K562 (cell line): Measurements from ENCODE around the gene KHSRP. TPM values are rescaled to one million over a fixed set of nuclear protein-coding genes. Genes with fewer than 3 reads are reported as not detected.

Source experiments
- FOXJ2 ChIP-seq: fragments of 200-800 bp; sonication (Bioruptor generic); IDR thresholded peaks from 2 replicates; pipeline ENCODE4 v1.6.1; 2016; ENCODE audit warnings: missing genetic modification characterization, missing compliant biosample characterization
- FOXJ3 ChIP-seq: sonication (generic); formaldehyde crosslinking; IDR thresholded peaks from 2 replicates; pipeline ENCODE4 v1.4.0; 2020; ENCODE audit warnings: mild to moderate bottlenecking, missing genetic modification reagents
- HSF4 ChIP-seq: fragments of 250-450 bp; sonication (Bioruptor Pico); IDR thresholded peaks from 2 replicates; pipeline ENCODE4 v2.1.2; 2022; ENCODE audit warnings: mild to moderate bottlenecking, moderate library complexity, borderline replicate concordance
- KLF13 ChIP-seq: fragments of 450-650 bp; IDR thresholded peaks from 2 replicates; pipeline ENCODE4 v1.6.1; 2016; ENCODE audit warnings: missing genetic modification characterization, low read depth, mild to moderate bottlenecking, missing compliant biosample characterization, moderate library complexity, borderline replicate concordance
- LEF1 ChIP-seq: fragments of 450-650 bp; IDR thresholded peaks from 2 replicates; pipeline ENCODE4 v1.6.1; 2016; ENCODE audit warnings: mild to moderate bottlenecking
- MAZ ChIP-seq, 2 experiments: fragments of 450-650 bp in 1 of 2; sonication (generic) in 1 of 2; formaldehyde crosslinking; IDR thresholded peaks in 1 of 2; conservative IDR thresholded peaks in 1 of 2; 2 replicates each; pipeline versions ENCODE4 v1.4.0 to v1.5.0; 2020; ENCODE audit warnings: mild to moderate bottlenecking in 1 of 2, missing genetic modification reagents in 1 of 2
- MEF2D ChIP-seq: conservative IDR thresholded peaks from 2 replicates; pipeline ENCODE4 v1.6.1; 2016; ENCODE audit warnings: low read depth, missing genetic modification characterization, missing compliant biosample characterization
- MTF1 ChIP-seq: fragments of 250-450 bp; sonication (Bioruptor Pico); IDR thresholded peaks from 2 replicates; pipeline ENCODE4 v1.9.0; 2021; ENCODE audit warnings: moderate library complexity, mild to moderate bottlenecking, inconsistent platforms, borderline replicate concordance
- PHB ChIP-seq: fragments of 250-450 bp; sonication (Bioruptor Pico); IDR thresholded peaks from 2 replicates; pipeline ENCODE4 v1.5.0; 2021
- POLR2AphosphoS5 ChIP-seq: IDR thresholded peaks from 2 replicates; pipeline ENCODE4 v1.6.1; 2011; ENCODE audit warnings: mild to moderate bottlenecking, low read depth, low read length, moderate library complexity; ENCODE audit not compliant: control insufficient read depth, insufficient read depth
- ZFP1 ChIP-seq: fragments of 450-650 bp; formaldehyde crosslinking; IDR thresholded peaks from 2 replicates; pipeline ENCODE4 v1.4.0; 2020; ENCODE audit warnings: mild to moderate bottlenecking, mixed read lengths
- ZNF263 ChIP-seq: sonication (generic); formaldehyde crosslinking; IDR thresholded peaks from 2 replicates; pipeline ENCODE4 v1.8.0; 2022; ENCODE audit warnings: mild to moderate bottlenecking, missing genetic modification reagents, borderline replicate concordance
- ZNF778 ChIP-seq: fragments of 450-650 bp; formaldehyde crosslinking; IDR thresholded peaks from 2 replicates; pipeline ENCODE4 v1.4.0; 2020; ENCODE audit warnings: mild to moderate bottlenecking, moderate library complexity
- polyA plus RNA-seq, 8 experiments: library from polyadenylated mRNA; depleted of rRNA in 4 of 8; stranded (reverse) in 5 of 8; unstranded in 3 of 8; fragments of >200 nt; fragmentation: Nextera tagmentation in 2 of 8; fragmentation: Illumina TruSeq in 1 of 8; extraction: Ambion mirVana in 2 of 8; extraction: Trizol in 1 of 8; gene quantifications; 2 replicates each; pipeline versions ENCODE4 v1.2.1 to v1.2.3, GENCODE V29; 2011 to 2014; ENCODE audit warnings: inconsistent platforms in 1 of 8, missing spikeins in 1 of 8
- total RNA-seq, 7 experiments: library from RNA; depleted of rRNA in 6 of 7; stranded (reverse); fragments of >200 nt in 6 of 7; fragmentation: Illumina TruSeq in 2 of 7; extraction: Trizol in 2 of 7; gene quantifications; 2 replicates each; pipeline versions ENCODE4 v1.2.1 to v1.2.3, GENCODE V29; 2011 to 2021; ENCODE audit warnings: low replicate concordance in 1 of 7
- TF ChIP-seq, protein P1 (sequence below): fragments of 250-450 bp; sonication (Bioruptor Pico); IDR thresholded peaks from 2 replicates; pipeline ENCODE4 v1.8.0; 2021; ENCODE audit warnings: moderate library complexity, mild to moderate bottlenecking, inconsistent platforms
- TF ChIP-seq, protein P2 (sequence below), 2 experiments: fragments of 150-350 bp in 1 of 2; IDR thresholded peaks; 2 replicates each; pipeline ENCODE4 v1.6.1; 2012 to 2016; ENCODE audit warnings: low read depth in 2 of 2, low read length in 2 of 2, mild to moderate bottlenecking in 1 of 2, moderate library complexity in 1 of 2
- TF ChIP-seq, protein P3 (sequence below): fragments of 250-450 bp; sonication (Bioruptor Pico); IDR thresholded peaks from 2 replicates; pipeline ENCODE4 v1.9.0; 2021; ENCODE audit warnings: mild to moderate bottlenecking, inconsistent platforms
- TF ChIP-seq, protein P4 (sequence below): fragments of 450-650 bp; formaldehyde crosslinking; conservative IDR thresholded peaks from 2 replicates; pipeline ENCODE4 v1.4.0; 2022; ENCODE audit warnings: mild to moderate bottlenecking, missing genetic modification characterization

The KHSRP gene
- total and polyA plus RNA-seq, 9 of the 15 experiments (the other 6 are each of a cell fraction or from before 2014, with no cell fraction given): 4.2 to 564 (median 139) TPM

DNA sequence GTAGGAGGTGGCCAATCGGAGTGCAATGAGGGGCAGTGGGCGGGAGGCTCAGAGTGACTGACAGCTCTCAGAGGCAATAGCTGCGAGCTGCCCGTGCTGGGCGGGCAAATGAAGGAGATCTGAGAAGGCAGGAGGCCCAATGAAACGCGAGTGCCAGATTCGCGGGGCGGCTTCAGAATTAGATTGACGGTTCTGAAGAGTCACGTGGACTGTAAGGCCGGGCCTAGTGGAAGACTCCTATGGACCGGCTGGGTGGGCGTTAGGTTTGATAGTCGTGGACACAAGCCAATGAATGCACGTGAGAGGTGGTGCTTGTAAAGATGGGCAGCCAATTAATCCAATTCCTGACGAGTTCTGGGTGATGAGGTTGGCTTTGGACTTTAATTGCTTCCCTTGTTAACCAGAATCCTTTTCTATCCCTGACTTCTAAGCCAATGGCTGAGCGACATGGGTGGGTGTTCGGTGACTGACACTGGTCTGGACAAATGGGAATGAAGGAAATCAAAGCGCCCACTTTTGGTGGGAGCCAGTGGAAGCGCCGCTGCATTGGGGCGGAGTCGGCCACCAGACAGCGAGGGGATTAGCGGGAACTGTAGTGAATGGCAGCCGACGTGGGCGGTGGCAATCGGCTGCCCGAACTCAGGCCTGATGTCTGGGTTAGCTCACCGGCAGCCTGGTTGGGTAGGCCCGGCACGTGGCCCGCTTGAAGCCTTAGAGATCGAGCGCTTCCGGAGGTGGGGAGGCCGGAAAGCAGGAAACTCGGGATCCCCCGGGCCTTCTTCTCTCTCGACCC is 524 bp upstream of the KHSRP start (continued):
- no peak for TF ChIP-seq POLR2AphosphoS5
- peak; percentile 85; the same call in 1 of the 2 replicates for TF ChIP-seq KLF13
- TF ChIP-seq PHB: no peak
- TF ChIP-seq ZNF263: no peak; the same call in 1 of the 2 replicates
- no peak for TF ChIP-seq MTF1 (CRISPR knock-in tag)
- TF ChIP-seq, protein P1, sequence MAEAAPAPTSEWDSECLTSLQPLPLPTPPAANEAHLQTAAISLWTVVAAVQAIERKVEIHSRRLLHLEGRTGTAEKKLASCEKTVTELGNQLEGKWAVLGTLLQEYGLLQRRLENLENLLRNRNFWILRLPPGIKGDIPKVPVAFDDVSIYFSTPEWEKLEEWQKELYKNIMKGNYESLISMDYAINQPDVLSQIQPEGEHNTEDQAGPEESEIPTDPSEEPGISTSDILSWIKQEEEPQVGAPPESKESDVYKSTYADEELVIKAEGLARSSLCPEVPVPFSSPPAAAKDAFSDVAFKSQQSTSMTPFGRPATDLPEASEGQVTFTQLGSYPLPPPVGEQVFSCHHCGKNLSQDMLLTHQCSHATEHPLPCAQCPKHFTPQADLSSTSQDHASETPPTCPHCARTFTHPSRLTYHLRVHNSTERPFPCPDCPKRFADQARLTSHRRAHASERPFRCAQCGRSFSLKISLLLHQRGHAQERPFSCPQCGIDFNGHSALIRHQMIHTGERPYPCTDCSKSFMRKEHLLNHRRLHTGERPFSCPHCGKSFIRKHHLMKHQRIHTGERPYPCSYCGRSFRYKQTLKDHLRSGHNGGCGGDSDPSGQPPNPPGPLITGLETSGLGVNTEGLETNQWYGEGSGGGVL (CRISPR knock-in tag): no peak
- no peak for TF ChIP-seq FOXJ2 (tag)
- peak; percentile 78; the same call in 1 of the 2 replicates for TF ChIP-seq MEF2D (tag)
- TF ChIP-seq, protein P2, sequence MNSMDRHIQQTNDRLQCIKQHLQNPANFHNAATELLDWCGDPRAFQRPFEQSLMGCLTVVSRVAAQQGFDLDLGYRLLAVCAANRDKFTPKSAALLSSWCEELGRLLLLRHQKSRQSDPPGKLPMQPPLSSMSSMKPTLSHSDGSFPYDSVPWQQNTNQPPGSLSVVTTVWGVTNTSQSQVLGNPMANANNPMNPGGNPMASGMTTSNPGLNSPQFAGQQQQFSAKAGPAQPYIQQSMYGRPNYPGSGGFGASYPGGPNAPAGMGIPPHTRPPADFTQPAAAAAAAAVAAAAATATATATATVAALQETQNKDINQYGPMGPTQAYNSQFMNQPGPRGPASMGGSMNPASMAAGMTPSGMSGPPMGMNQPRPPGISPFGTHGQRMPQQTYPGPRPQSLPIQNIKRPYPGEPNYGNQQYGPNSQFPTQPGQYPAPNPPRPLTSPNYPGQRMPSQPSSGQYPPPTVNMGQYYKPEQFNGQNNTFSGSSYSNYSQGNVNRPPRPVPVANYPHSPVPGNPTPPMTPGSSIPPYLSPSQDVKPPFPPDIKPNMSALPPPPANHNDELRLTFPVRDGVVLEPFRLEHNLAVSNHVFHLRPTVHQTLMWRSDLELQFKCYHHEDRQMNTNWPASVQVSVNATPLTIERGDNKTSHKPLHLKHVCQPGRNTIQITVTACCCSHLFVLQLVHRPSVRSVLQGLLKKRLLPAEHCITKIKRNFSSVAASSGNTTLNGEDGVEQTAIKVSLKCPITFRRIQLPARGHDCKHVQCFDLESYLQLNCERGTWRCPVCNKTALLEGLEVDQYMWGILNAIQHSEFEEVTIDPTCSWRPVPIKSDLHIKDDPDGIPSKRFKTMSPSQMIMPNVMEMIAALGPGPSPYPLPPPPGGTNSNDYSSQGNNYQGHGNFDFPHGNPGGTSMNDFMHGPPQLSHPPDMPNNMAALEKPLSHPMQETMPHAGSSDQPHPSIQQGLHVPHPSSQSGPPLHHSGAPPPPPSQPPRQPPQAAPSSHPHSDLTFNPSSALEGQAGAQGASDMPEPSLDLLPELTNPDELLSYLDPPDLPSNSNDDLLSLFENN (IDR thresholded peaks at IDR 0.05; ENCODE audit: low read depth in 2 of 2, low read length in 2 of 2): no peak
- TF ChIP-seq, protein P3, sequence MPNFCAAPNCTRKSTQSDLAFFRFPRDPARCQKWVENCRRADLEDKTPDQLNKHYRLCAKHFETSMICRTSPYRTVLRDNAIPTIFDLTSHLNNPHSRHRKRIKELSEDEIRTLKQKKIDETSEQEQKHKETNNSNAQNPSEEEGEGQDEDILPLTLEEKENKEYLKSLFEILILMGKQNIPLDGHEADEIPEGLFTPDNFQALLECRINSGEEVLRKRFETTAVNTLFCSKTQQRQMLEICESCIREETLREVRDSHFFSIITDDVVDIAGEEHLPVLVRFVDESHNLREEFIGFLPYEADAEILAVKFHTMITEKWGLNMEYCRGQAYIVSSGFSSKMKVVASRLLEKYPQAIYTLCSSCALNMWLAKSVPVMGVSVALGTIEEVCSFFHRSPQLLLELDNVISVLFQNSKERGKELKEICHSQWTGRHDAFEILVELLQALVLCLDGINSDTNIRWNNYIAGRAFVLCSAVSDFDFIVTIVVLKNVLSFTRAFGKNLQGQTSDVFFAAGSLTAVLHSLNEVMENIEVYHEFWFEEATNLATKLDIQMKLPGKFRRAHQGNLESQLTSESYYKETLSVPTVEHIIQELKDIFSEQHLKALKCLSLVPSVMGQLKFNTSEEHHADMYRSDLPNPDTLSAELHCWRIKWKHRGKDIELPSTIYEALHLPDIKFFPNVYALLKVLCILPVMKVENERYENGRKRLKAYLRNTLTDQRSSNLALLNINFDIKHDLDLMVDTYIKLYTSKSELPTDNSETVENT: 0 out of 2 replicates have a peak, but pooled peaks have one; percentile 30
- 0 out of 2 replicates have a peak, but pooled peaks have one; percentile 29 for TF ChIP-seq ZFP1
- peak; percentile 92 for TF ChIP-seq LEF1
- peak in 1 of 2 experiments; percentile 88; a peak in 2 of 4 replicates for TF ChIP-seq MAZ (CRISPR knock-in tag; conservative IDR thresholded peaks at IDR 0.05 in 1 of 2, IDR thresholded peaks at IDR 0.05 in 1 of 2)
- TF ChIP-seq HSF4 (CRISPR knock-in tag): no peak
- no peak for TF ChIP-seq FOXJ3
- TF ChIP-seq ZNF778 (CRISPR knock-in tag): no peak
- TF ChIP-seq, protein P4, sequence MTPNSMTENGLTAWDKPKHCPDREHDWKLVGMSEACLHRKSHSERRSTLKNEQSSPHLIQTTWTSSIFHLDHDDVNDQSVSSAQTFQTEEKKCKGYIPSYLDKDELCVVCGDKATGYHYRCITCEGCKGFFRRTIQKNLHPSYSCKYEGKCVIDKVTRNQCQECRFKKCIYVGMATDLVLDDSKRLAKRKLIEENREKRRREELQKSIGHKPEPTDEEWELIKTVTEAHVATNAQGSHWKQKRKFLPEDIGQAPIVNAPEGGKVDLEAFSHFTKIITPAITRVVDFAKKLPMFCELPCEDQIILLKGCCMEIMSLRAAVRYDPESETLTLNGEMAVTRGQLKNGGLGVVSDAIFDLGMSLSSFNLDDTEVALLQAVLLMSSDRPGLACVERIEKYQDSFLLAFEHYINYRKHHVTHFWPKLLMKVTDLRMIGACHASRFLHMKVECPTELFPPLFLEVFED (CRISPR knock-in tag): peak; percentile 64; the same call in 1 of the 2 replicates
